Hematopoietic multipotent progenitor cell treated with erythropoietin and hydrocortisone succinate and interleukin-3 and kit ligand, for 15 days (in vitro differentiated cells): ENCODE data around the gene NEDD4L.
A peak's percentile ranks its signal among the peaks of the same experiment; 100 is the strongest.
"Not testable (repeated sequence)": the region's sequence is repeated elsewhere in the genome, so short reads cannot be mapped to it uniquely, and the experiment has no call there.

Source experiments
- DNase-seq: peaks from one replicate; pipeline ENCODE4 v3.0.0-alpha.2; 2015; ENCODE audit warnings: low spot score

NEDD4L gene

GRCh38 chr18:58267493-58267892 lies 223.5 kb downstream of the NEDD4L start:
- no peak for DNase-seq

- no peak for DNase-seq
Observed at GRCh38 chr18:58268849-58269248, 224.8 kb downstream of the NEDD4L start.

- no peak for DNase-seq
Observed at GRCh38 chr18:58269931-58270330, 225.9 kb downstream of the NEDD4L start.

- DNase-seq, result no peak
Observed at GRCh38 chr18:58270396-58270795, 226.4 kb downstream of the NEDD4L start.

GRCh38 chr18:58271770-58272169 lies 227.7 kb downstream of the NEDD4L start:
- DNase-seq, result no peak

- no peak for DNase-seq
Observed at GRCh38 chr18:58272209-58272608, 228.2 kb downstream of the NEDD4L start.

- no peak for DNase-seq
Observed at GRCh38 chr18:58272779-58273435, 228.9 kb downstream of the NEDD4L start.

- no peak for DNase-seq
Observed at GRCh38 chr18:58275176-58275575, 231.2 kb downstream of the NEDD4L start.

GRCh38 chr18:58276789-58277739 lies 233.0 kb downstream of the NEDD4L start:
- DNase-seq, result no peak

GRCh38 chr18:58279504-58280175 lies 235.6 kb downstream of the NEDD4L start:
- DNase-seq, result no peak

GRCh38 chr18:58280191-58280590 lies 236.2 kb downstream of the NEDD4L start:
- no peak for DNase-seq

- not testable (repeated sequence) for DNase-seq
Observed at GRCh38 chr18:58282872-58283271, 238.8 kb downstream of the NEDD4L start.

GRCh38 chr18:58284699-58285448 lies 240.8 kb downstream of the NEDD4L start:
- DNase-seq, result peak; percentile 31

GRCh38 chr18:58285449-58286130 lies 241.6 kb downstream of the NEDD4L start:
- DNase-seq, result no peak

GRCh38 chr18:58286632-58287352 lies 242.8 kb downstream of the NEDD4L start:
- DNase-seq, result no peak

GRCh38 chr18:58287353-58288274 lies 243.6 kb downstream of the NEDD4L start:
- DNase-seq, result no peak

GRCh38 chr18:58288921-58289797 lies 245.1 kb downstream of the NEDD4L start:
- no peak for DNase-seq

GRCh38 chr18:58290116-58290695 lies 246.2 kb downstream of the NEDD4L start:
- DNase-seq, result no peak
